Stimulated activated CD4-positive, alpha-beta T cell treated with anti-CD3 and anti-CD28 coated beads, Interleukin-4, amount 100 ng/mL, for 4 hours (primary cell): ENCODE measurements around the gene KANK2.

ENCODE experiments used
- DNase-seq, 2 experiments: peaks; one replicate each; pipeline ENCODE4 v3.0.0-alpha.2; 2020

The KANK2 gene

GRCh38 chr19:11225172-11225571 lies 27.8 kb upstream of the KANK2 start:
- no peak for DNase-seq

- no peak for DNase-seq
These were observed 27.1 kb upstream of the KANK2 start for GRCh38 chr19:11224429-11224828.

GRCh38 chr19:11223200-11223599 lies 25.9 kb upstream of the KANK2 start:
- DNase-seq = no peak

- no peak for DNase-seq
These were observed 23.8 kb upstream of the KANK2 start for GRCh38 chr19:11221082-11221598.

GRCh38 chr19:11214387-11214786 lies 17.0 kb upstream of the KANK2 start:
- no peak for DNase-seq

- no peak for DNase-seq
These were observed 13.2 kb upstream of the KANK2 start for GRCh38 chr19:11210656-11210928.

- DNase-seq = no peak
These were observed 12.7 kb upstream of the KANK2 start for GRCh38 chr19:11209839-11210655.

- no peak for DNase-seq
These were observed 11.5 kb upstream of the KANK2 start for GRCh38 chr19:11208561-11209471.

GRCh38 chr19:11205939-11206570 lies 8.7 kb upstream of the KANK2 start:
- no peak for DNase-seq

GRCh38 chr19:11204943-11205349 lies 7.6 kb upstream of the KANK2 start:
- DNase-seq = no peak

GRCh38 chr19:11204076-11204602 lies 6.8 kb upstream of the KANK2 start:
- DNase-seq = no peak

- peak in 1 of 2 experiments; percentile 44 for DNase-seq
These were observed 6.1 kb upstream of the KANK2 start for GRCh38 chr19:11203194-11204075.

- DNase-seq = no peak
These were observed 5.3 kb upstream of the KANK2 start for GRCh38 chr19:11202488-11203193.

GRCh38 chr19:11201791-11202190 lies 4.4 kb upstream of the KANK2 start:
- DNase-seq = no peak

GRCh38 chr19:11200931-11201330 lies 3.6 kb upstream of the KANK2 start:
- DNase-seq = no peak

GRCh38 chr19:11200015-11200574 lies 2.8 kb upstream of the KANK2 start:
- DNase-seq = no peak

GRCh38 chr19:11199517-11199916 lies 2.2 kb upstream of the KANK2 start:
- DNase-seq = no peak

GRCh38 chr19:11198769-11199424 lies 1.6 kb upstream of the KANK2 start:
- no peak for DNase-seq

GRCh38 chr19:11198175-11198534 lies 810 bp upstream of the KANK2 start:
- DNase-seq = no peak

- DNase-seq = no peak
These were observed 698 bp downstream of the KANK2 start for GRCh38 chr19:11196406-11197287.
